Loucy (cell line): ENCODE results near the gene MYBPHL.

Experiments used
- H2AFZ ChIP-seq: fragments of 200-600 bp; sonication (generic); 2 replicates; pipeline ENCODE4 v1.6.0; 2016; ENCODE audit warnings: antibody characterized with exemption, mild to moderate bottlenecking, low read length, moderate library complexity
- H3F3A ChIP-seq: fragments of 200-600 bp; 2 replicates; pipeline ENCODE4 v1.6.0; 2016; ENCODE audit warnings: antibody characterized with exemption, low read depth, mild to moderate bottlenecking
- H3K27me3 ChIP-seq: fragments of 200-600 bp; sonication (generic); 2 replicates; pipeline ENCODE4 v1.6.1; 2014; ENCODE audit warnings: low read length, mild to moderate bottlenecking; ENCODE audit not compliant: insufficient read depth, poor library complexity, severe bottlenecking
- H3K36me3 ChIP-seq: fragments of 200-600 bp; sonication (generic); 2 replicates; pipeline ENCODE4 v1.6.1; 2016; ENCODE audit warnings: low read length; ENCODE audit not compliant: insufficient read depth
- H3K4me1 ChIP-seq: fragments of 200-600 bp; sonication (generic); 2 replicates; pipeline ENCODE4 v1.5.1; 2014; ENCODE audit warnings: low read length, mild to moderate bottlenecking; ENCODE audit not compliant: insufficient read depth, poor library complexity, severe bottlenecking
- H3K4me2 ChIP-seq: fragments of 200-600 bp; sonication (generic); 2 replicates; pipeline ENCODE4 v1.6.0; 2014; ENCODE audit warnings: antibody characterized with exemption, low read length, low read depth, mild to moderate bottlenecking; ENCODE audit not compliant: poor library complexity, severe bottlenecking
- H3K4me3 ChIP-seq: fragments of 200-600 bp; sonication (generic); 2 replicates; pipeline ENCODE4 v1.5.1; 2014; ENCODE audit warnings: low read length, mild to moderate bottlenecking, mixed read lengths; ENCODE audit not compliant: poor library complexity, severe bottlenecking
- H3K79me2 ChIP-seq: fragments of 200-600 bp; sonication (generic); 2 replicates; pipeline ENCODE4 v1.6.1; 2014; ENCODE audit warnings: low read length; ENCODE audit not compliant: insufficient read depth
- H3K9ac ChIP-seq: fragments of 200-600 bp; sonication (generic); 2 replicates; pipeline ENCODE4 v1.6.0; 2014; ENCODE audit warnings: mild to moderate bottlenecking, low read depth, low read length, moderate library complexity; ENCODE audit not compliant: poor library complexity, severe bottlenecking
- H3K9me2 ChIP-seq: fragments of 200-600 bp; sonication (generic); replicated peaks from 2 replicates; pipeline ENCODE4 v1.6.1; 2016; ENCODE audit warnings: low read depth, low read length, mixed read lengths
- H3K9me3 ChIP-seq: fragments of 200-600 bp; sonication (generic); 2 replicates; pipeline ENCODE4 v1.6.1; 2014; ENCODE audit warnings: mild to moderate bottlenecking, antibody characterized with exemption, low read length, low read depth; ENCODE audit not compliant: insufficient read depth
- H4K20me1 ChIP-seq: fragments of 200-600 bp; sonication (generic); 2 replicates; pipeline ENCODE4 v1.6.0; 2014; ENCODE audit warnings: antibody characterized with exemption, low read length, mild to moderate bottlenecking; ENCODE audit not compliant: insufficient read depth, poor library complexity, severe bottlenecking
- EZH2phosphoT487 ChIP-seq: fragments of 200-600 bp; IDR thresholded peaks from 2 replicates; pipeline ENCODE4 v1.6.1; 2018; ENCODE audit warnings: antibody characterized with exemption, mild to moderate bottlenecking, moderate library complexity, borderline replicate concordance
- TF ChIP-seq, protein P1 (sequence below): fragments of 200-600 bp; sonication (generic); conservative IDR thresholded peaks from 2 replicates; pipeline ENCODE4 v1.5.1; 2014; ENCODE audit warnings: mild to moderate bottlenecking, antibody characterized with exemption, low read length

MYBPHL gene

DNA sequence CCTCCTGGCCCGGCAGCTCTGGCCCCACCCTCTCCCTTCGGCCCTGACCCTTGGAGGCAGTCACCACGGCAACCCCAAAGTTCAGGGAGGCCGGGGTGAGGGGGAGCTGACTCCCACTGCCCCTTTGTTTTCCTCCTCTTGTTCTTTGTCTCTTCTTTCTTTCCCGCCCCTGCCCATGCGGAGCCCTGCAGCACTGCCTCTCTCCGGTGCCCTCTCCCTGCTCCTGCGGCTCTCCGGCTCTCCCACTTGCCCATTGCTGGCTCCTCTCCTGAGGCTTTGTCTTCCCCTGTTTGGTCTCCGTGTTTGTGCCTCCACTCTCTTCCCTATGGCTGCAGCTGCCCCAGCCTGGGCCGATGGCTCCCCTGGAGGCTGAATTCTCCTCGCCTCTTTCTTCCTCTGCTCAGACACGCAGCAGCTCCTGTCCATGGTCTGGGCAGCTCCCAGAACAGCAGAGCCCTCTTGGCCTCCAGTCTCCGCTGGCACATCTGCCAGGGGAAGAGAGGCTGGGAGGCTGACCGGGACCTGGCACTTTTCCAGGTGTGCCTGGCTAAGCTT, 51.6 kb downstream of the MYBPHL start:
- TF ChIP-seq, protein P1, sequence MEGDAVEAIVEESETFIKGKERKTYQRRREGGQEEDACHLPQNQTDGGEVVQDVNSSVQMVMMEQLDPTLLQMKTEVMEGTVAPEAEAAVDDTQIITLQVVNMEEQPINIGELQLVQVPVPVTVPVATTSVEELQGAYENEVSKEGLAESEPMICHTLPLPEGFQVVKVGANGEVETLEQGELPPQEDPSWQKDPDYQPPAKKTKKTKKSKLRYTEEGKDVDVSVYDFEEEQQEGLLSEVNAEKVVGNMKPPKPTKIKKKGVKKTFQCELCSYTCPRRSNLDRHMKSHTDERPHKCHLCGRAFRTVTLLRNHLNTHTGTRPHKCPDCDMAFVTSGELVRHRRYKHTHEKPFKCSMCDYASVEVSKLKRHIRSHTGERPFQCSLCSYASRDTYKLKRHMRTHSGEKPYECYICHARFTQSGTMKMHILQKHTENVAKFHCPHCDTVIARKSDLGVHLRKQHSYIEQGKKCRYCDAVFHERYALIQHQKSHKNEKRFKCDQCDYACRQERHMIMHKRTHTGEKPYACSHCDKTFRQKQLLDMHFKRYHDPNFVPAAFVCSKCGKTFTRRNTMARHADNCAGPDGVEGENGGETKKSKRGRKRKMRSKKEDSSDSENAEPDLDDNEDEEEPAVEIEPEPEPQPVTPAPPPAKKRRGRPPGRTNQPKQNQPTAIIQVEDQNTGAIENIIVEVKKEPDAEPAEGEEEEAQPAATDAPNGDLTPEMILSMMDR: no peak
- TF ChIP-seq EZH2phosphoT487: no peak
- H3K9me3 ChIP-seq: no peaks in the 10 kb centered on the region
- no peak overlapping the region for H3K4me2 ChIP-seq
- H3K4me1 ChIP-seq: no peaks in the 10 kb centered on the region
- H3K36me3 ChIP-seq: no peaks in the 10 kb centered on the region
- no peaks in the 10 kb centered on the region for H3K79me2 ChIP-seq
- no peaks in the 10 kb centered on the region for H4K20me1 ChIP-seq
- no peaks in the 10 kb centered on the region for H3F3A ChIP-seq
- H3K27me3 ChIP-seq: peaks cover 6% of the 10 kb centered on the region
- H2AFZ ChIP-seq: no peak overlapping the region
- no peak overlapping the region for H3K9ac ChIP-seq
- no peak overlapping the region for H3K4me3 ChIP-seq
- H3K9me2 ChIP-seq: no peaks in the 10 kb centered on the region

- Histone ChIP-seq H3K4me2 (no peak overlapping the region), H2AFZ (no peak overlapping the region), H3K4me1 (no peaks in the 10 kb centered on the region), H3K9ac (no peak overlapping the region), H3K9me3 (no peaks in the 10 kb centered on the region), H4K20me1 (no peaks in the 10 kb centered on the region), H3K9me2 (no peaks in the 10 kb centered on the region), H3K79me2 (no peaks in the 10 kb centered on the region), H3K4me3 (no peak overlapping the region), H3F3A (no peaks in the 10 kb centered on the region), H3K36me3 (no peaks in the 10 kb centered on the region), H3K27me3 (peaks cover 9% of the 10 kb centered on the region)
- TF ChIP-seq, protein P1: no peak
- no peak for TF ChIP-seq EZH2phosphoT487
Measured at GRCh38 chr1:109254621-109255096, 52.2 kb downstream of the MYBPHL start.

GRCh38 chr1:109253803-109254620, 52.8 kb downstream of the MYBPHL start:
- Histone ChIP-seq H2AFZ (no peak overlapping the region), H3K36me3 (no peaks in the 10 kb centered on the region), H3K9ac (no peak overlapping the region), H3K27me3 (peaks cover 9% of the 10 kb centered on the region), H3K9me3 (no peaks in the 10 kb centered on the region), H3K4me1 (peaks cover 2% of the 10 kb centered on the region), H3K4me2 (no peak overlapping the region), H3F3A (no peaks in the 10 kb centered on the region), H3K9me2 (no peaks in the 10 kb centered on the region), H4K20me1 (no peaks in the 10 kb centered on the region), H3K4me3 (no peak overlapping the region), H3K79me2 (no peaks in the 10 kb centered on the region)
- TF ChIP-seq, protein P1: no peak
- no peak for TF ChIP-seq EZH2phosphoT487
